ENCODE data around the gene CYB5D1.
A peak's percentile ranks its signal among the peaks of the same experiment; 100 is the strongest.

Gene CYB5D1

GRCh38 chr17:7833795-7834541 is 23.8 kb upstream of the CYB5D1 start, which contains the start of gene KDM6B:
TSS of gene KDM6B (plus strand) at chr17:7834217. CDS start at chr17:7845555, 11,338 bp downstream.
- DNase-seq (ENCODE audit: low read depth in 2 of 2) = peak; percentile 72 to 87

- no peak for DNase-seq (ENCODE audit: low read depth in 2 of 2)
Measured at GRCh38 chr17:7834542-7834956, 23.3 kb upstream of the CYB5D1 start.

GRCh38 chr17:7834957-7835813 is 22.6 kb upstream of the CYB5D1 start:
- peak; percentile 81 to 91 for DNase-seq (ENCODE audit: low read depth in 2 of 2)

GRCh38 chr17:7835814-7836595 is 21.8 kb upstream of the CYB5D1 start:
- no peak for DNase-seq (ENCODE audit: low read depth in 2 of 2)

- peak; percentile 43 to 69 for DNase-seq (ENCODE audit: low read depth in 2 of 2)
Measured at GRCh38 chr17:7836596-7837407, 21.0 kb upstream of the CYB5D1 start.

GRCh38 chr17:7837408-7838088 is 20.3 kb upstream of the CYB5D1 start:
- DNase-seq (ENCODE audit: low read depth in 2 of 2) = no peak

- no peak for DNase-seq (ENCODE audit: low read depth in 2 of 2)
Measured at GRCh38 chr17:7838090-7839075, 19.4 kb upstream of the CYB5D1 start.

- no peak for DNase-seq (ENCODE audit: low read depth in 2 of 2)
Measured at GRCh38 chr17:7839190-7839875, 18.5 kb upstream of the CYB5D1 start.

- DNase-seq (ENCODE audit: low read depth in 2 of 2) = no peak
Measured at GRCh38 chr17:7839876-7840261, 17.9 kb upstream of the CYB5D1 start.

GRCh38 chr17:7840441-7840840 is 17.4 kb upstream of the CYB5D1 start:
- no peak for DNase-seq (ENCODE audit: low read depth in 2 of 2)

GRCh38 chr17:7840875-7841274 is 16.9 kb upstream of the CYB5D1 start:
- DNase-seq (ENCODE audit: low read depth in 2 of 2) = no peak

- peak; percentile 84 to 87 for DNase-seq (ENCODE audit: low read depth in 2 of 2)
Measured at GRCh38 chr17:7841396-7841914, 16.3 kb upstream of the CYB5D1 start.

GRCh38 chr17:7841915-7842379 is 15.9 kb upstream of the CYB5D1 start:
- DNase-seq (ENCODE audit: low read depth in 2 of 2) = peak; percentile 78 to 81

GRCh38 chr17:7842380-7843256 is 15.2 kb upstream of the CYB5D1 start:
- peak; percentile 88 to 95 for DNase-seq (ENCODE audit: low read depth in 2 of 2)

GRCh38 chr17:7843257-7843535 is 14.6 kb upstream of the CYB5D1 start:
- no peak for DNase-seq (ENCODE audit: low read depth in 2 of 2)

GRCh38 chr17:7843536-7844291 is 14.1 kb upstream of the CYB5D1 start:
- peak; percentile 71 to 85 for DNase-seq (ENCODE audit: low read depth in 2 of 2)
